ENCODE results near the gene GGT1.

GGT1 gene

DNA sequence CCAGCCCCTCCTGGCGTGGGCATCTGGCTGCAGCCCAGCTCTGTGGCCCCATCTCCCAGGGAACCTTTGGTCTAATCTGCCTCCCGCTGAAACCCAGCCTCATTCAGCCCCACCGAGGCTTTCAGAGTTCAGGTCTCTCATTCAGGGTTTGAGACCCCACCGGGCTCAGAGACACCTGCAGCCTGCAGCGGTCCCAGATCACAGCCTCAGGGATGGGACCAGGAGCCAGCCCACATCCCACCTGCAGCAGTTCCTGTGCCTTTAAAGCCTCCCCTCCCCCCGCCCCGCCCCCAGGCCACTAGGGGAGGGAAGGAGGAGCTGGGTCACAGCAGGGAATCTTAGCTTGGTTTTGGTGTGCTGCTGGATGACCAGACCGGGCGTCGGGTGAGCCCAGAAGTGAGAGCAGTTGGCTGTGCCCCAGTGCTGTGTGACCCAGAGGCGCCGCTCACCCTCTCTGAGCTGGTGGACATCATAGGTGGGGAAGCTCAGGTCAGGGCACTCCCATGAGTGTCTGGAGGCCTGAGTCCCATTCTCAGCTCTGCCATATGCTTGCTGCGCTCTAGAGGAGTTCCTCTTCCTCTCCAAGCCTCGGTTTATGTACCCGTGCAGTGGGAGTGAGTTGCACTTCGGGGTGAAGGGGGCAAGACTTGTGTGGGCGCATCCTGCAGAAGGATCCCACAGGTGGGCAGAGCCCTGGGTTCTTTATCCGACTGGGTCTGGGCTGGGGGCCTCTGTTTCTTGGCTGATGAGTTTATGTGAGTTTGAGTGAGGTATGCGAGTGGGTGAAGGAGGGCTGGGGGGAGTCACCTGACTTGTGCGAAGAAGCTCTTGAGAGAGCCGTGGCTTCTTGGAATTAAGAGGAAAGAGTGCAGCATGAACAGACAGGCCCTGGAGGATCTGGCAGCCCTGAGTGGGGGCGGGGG is at the start of gene GGT1:
Gene GGT1 (plus strand): TSS at position 347 of the 923 bp plus-strand sequence. CDS start 7,889 bp downstream, outside the sequence.
- peak; percentile 14 for DNase-seq

GRCh38 chr22:24553597-24554312 is 49.2 kb upstream of the GGT1 start:
- peak; percentile 21 for DNase-seq

DNA sequence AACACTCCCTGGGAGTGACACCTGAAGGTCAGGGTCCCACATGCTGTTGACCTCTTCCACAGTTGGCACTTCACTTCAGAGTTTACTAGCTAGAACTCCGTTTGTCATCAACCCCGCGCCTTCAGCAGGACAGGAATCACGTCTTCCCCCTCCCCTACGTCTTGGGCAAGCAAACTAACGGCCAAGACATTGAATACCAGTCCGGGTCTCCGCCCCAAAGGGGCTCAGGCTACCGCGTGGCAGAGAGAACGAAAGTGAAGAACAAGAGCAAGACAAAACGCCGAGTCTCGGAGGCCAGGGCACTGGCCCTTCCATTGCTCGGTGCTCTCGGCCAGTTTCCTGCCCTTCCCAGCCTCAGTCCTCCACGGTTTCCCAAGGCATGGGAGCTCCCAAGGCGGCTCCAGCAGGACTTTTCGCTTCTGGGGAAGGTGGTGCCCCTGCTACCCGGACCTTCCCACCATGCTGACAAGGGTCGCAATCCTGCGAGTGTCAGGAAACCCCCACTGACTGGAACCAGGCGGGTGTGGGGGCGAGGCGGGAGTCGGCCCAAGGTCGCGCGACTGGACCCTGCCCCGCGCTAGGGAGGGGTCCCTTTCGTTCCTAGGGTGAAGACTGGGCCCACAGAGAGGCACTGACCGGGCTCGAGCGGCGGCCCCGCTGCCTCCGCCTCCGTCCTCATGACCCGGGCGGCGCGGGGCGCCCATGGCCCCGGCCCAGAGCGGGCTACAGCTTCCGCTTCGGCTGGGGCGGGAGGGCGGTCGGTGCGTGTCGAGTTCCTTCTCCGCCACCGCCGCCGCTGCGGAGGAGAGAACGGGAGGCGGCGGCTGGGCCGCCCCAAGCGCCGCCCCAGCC is 48.5 kb upstream of the GGT1 start, which contains the start of gene GUCD1:
Gene GUCD1 (minus strand): TSS at position 826 of the 852 bp plus-strand sequence. CDS start 147 bp downstream, at position 679.
- DNase-seq, result no peak

- DNase-seq, result peak; percentile 100
These were observed 47.6 kb upstream of the GGT1 start, which contains the start of gene SNRPD3 for GRCh38 chr22:24555165-24556039. Gene SNRPD3 (plus strand): TSS chr22:24555999. CDS start chr22:24557675, 1,676 bp downstream.

GRCh38 chr22:24559471-24559870 is 43.5 kb upstream of the GGT1 start:
- no peak for DNase-seq

DNA sequence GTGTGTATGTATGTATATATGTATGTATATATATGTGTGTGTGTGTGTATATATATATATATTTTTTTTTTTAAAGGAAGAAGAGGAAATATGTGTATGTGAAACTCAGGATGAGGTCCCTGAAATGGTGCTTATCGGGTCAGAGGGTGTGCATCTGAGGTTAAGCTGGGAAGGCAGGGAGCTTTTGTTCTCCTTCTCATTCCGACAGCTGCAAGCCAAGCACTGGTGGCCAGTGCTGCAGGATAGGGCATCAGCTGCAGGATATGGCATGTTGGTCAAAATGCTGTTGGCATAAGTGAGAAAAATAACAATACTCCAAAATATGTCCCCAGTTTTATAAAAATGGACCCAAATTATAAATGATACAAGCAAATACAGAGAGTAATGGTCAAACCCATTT is 39.7 kb upstream of the GGT1 start:
- no peak for DNase-seq

DNA sequence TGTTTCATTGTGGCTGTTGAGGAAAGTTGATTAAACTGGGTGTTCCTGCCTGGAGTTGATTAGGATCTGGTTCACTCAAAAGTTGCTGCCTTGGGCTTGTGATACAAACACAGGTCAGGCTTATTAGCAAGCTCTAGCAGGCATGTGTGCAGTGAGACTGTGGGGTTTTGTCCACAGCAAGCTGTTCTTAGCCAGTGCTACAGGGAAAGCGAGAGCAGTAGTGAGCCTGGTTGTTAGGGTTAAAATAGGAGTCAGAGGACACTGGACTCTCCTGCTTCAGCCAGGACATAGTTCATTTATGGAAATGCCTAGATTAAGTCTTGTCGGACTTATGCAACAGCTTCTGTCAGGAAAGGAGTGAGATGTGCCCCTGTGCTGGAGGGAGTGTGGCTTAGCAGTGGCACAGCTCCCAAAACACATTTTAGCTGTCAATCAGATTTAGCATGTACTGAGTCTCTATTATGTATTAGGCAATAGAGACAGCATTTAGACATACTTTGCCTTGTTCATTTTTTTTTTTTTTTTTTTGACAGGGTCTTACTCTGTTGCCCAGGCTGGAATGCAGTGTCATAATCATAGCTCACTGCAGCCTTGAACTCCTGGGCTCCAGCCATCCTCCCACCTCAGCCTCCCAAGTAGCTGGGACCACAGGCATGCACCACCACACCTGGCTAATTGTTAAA is 38.5 kb upstream of the GGT1 start:
- no peak for DNase-seq

GRCh38 chr22:24565077-24565476 is 37.9 kb upstream of the GGT1 start:
- no peak for DNase-seq

GRCh38 chr22:24566899-24567511 is 36.0 kb upstream of the GGT1 start:
- no peak for DNase-seq

GRCh38 chr22:24567668-24568067 is 35.3 kb upstream of the GGT1 start:
- DNase-seq, result no peak

- no peak for DNase-seq
These were observed 31.7 kb upstream of the GGT1 start for GRCh38 chr22:24571266-24571665.

- DNase-seq, result no peak
These were observed 26.2 kb upstream of the GGT1 start for GRCh38 chr22:24576778-24577177.

GRCh38 chr22:24578355-24579257 is 24.4 kb upstream of the GGT1 start:
- no peak for DNase-seq

- no peak for DNase-seq
These were observed 23.8 kb upstream of the GGT1 start for GRCh38 chr22:24579258-24579601.

- DNase-seq, result no peak
These were observed 22.7 kb upstream of the GGT1 start for GRCh38 chr22:24580276-24580675.

DNA sequence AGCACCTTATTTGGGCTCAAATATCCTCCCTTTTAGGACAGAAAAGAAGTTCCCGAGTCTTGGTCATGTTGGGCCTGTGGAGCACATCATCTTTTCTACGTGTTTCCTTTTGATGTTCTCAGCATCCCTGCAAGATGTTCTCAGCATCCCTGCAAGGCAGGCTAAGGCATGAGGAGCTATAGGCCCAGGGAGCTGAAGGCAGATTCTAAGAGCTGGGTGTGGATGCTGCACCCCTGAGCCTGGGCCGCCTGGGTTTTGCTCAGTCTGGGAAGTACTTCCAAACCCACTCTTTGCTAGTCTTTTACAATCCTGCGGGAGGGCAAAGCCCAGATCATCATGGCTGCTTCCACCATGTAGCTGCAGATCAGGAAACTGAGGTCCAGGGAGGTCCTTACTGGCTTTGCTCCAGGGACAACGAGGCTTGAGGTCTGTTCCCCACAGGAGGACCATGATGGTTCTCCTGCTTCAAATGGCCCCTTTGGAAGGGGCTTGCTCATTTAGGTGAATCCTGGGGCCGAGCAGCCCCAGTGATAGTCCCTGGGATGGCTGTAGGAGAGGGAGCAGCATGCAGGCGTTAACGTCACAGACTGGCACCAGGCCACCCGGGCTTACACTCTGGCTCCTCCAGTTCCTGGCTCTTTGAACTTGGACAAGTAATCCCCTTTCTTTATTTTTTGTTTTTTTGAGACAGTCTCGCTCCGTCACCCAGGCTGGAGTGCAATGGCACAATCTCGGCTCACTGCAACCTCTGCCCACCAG is 20.8 kb upstream of the GGT1 start:
- no peak for DNase-seq

GRCh38 chr22:24583221-24584165 is 19.5 kb upstream of the GGT1 start:
- DNase-seq, result no peak
